ENCODE data around the gene OAT. TPM values are rescaled to one million over a fixed set of nuclear protein-coding genes. Genes with fewer than 3 reads are reported as not detected.

Gene OAT
- total RNA-seq, 1 donor, result 24.2 TPM

- no peak for DNase-seq (ENCODE audit: low read depth in 2 of 3, low spot score in 2 of 3)
Observed at GRCh38 chr10:124356701-124357560, 61.8 kb downstream of the OAT start.

GRCh38 chr10:124354411-124355382, 64.0 kb downstream of the OAT start:
- DNase-seq (ENCODE audit: low read depth in 2 of 3, low spot score in 2 of 3), result peak in 2 of 3 donors; percentile 54 to 66

- DNase-seq (ENCODE audit: low read depth in 2 of 3, low spot score in 2 of 3), result no peak
Observed at GRCh38 chr10:124353896-124354295, 64.8 kb downstream of the OAT start.

GRCh38 chr10:124353091-124353815, 65.5 kb downstream of the OAT start:
- no peak for DNase-seq (ENCODE audit: low read depth in 2 of 3, low spot score in 2 of 3)

GRCh38 chr10:124351481-124352220, 67.1 kb downstream of the OAT start:
- no peak for DNase-seq (ENCODE audit: low read depth in 2 of 3, low spot score in 2 of 3)

- DNase-seq (ENCODE audit: low read depth in 2 of 3, low spot score in 2 of 3), result no peak
Observed at GRCh38 chr10:124350806-124351205, 67.9 kb downstream of the OAT start.

- no peak for DNase-seq (ENCODE audit: low read depth in 2 of 3, low spot score in 2 of 3)
Observed at GRCh38 chr10:124349996-124350280, 68.8 kb downstream of the OAT start.

GRCh38 chr10:124349231-124349995, 69.3 kb downstream of the OAT start:
- DNase-seq (ENCODE audit: low read depth in 2 of 3, low spot score in 2 of 3), result no peak

- no peak for DNase-seq (ENCODE audit: low read depth in 2 of 3, low spot score in 2 of 3)
Observed at GRCh38 chr10:124348801-124349200, 69.9 kb downstream of the OAT start.

- no peak for DNase-seq (ENCODE audit: low read depth in 2 of 3, low spot score in 2 of 3)
Observed at GRCh38 chr10:124347956-124348355, 70.8 kb downstream of the OAT start.

Other genes with a start within 250 kb of the OAT start
- not detected for gene NKX1-2, start 31.1 kb upstream of the OAT start, total RNA-seq
- gene LHPP, start 42.9 kb upstream of the OAT start, total RNA-seq, result 19.9 TPM